Neural cell (in vitro differentiated cells): Measurements from ENCODE around the gene LCLAT1. TPM values are rescaled to one million over a fixed set of nuclear protein-coding genes. Genes with fewer than 3 reads are reported as not detected.

Experiments
- H2AFZ ChIP-seq: fragments of 200-600, 300-800 bp; sonication (generic), shearing (Covaris generic); 2 replicates; pipeline ENCODE4 v1.6.0; 2014; ENCODE audit warnings: low read depth, mild to moderate bottlenecking, antibody characterized with exemption, low read length, moderate library complexity
- H3F3A ChIP-seq: fragments of 200-600 bp; shearing (Covaris generic); 2 replicates; pipeline ENCODE4 v1.6.1; 2016; ENCODE audit warnings: mild to moderate bottlenecking, moderate library complexity, mixed read lengths, antibody characterized with exemption, low read length; ENCODE audit not compliant: insufficient read depth, poor library complexity, severe bottlenecking
- H3K27ac ChIP-seq: fragments of 200-600, 300-800 bp; sonication (generic), shearing (Covaris generic); 2 replicates; pipeline ENCODE4 v1.5.1; 2014; ENCODE audit warnings: mild to moderate bottlenecking, low read length, moderate library complexity
- H3K27me3 ChIP-seq: fragments of 300-800, 200-600 bp; sonication (generic), shearing (Covaris generic); 2 replicates; pipeline ENCODE4 v1.6.0; 2014; ENCODE audit warnings: mild to moderate bottlenecking, low read depth, low read length, moderate library complexity; ENCODE audit not compliant: insufficient read depth
- H3K36me3 ChIP-seq: fragments of 300-800, 200-600 bp; sonication (generic), shearing (Covaris generic); 2 replicates; pipeline ENCODE4 v1.5.1; 2014; ENCODE audit warnings: mild to moderate bottlenecking, antibody characterized with exemption, low read length, moderate library complexity; ENCODE audit not compliant: insufficient read depth
- H3K4me2 ChIP-seq: fragments of 300-800, 200-600 bp; sonication (generic), shearing (Covaris generic); 2 replicates; pipeline ENCODE4 v1.6.0; 2014; ENCODE audit warnings: mild to moderate bottlenecking, low read length
- H3K4me3 ChIP-seq: fragments of 300-800, 200-600 bp; sonication (generic), shearing (Covaris generic); 2 replicates; pipeline ENCODE4 v1.5.1; 2014; ENCODE audit warnings: mild to moderate bottlenecking, low read length, moderate library complexity
- H3K79me2 ChIP-seq: fragments of 200-600 bp; shearing (Covaris generic); replicated peaks from 2 replicates; pipeline ENCODE4 v1.6.0; 2014; ENCODE audit warnings: mild to moderate bottlenecking, low read length, moderate library complexity; ENCODE audit not compliant: insufficient read depth
- H3K9ac ChIP-seq: fragments of 300-800, 200-600 bp; sonication (generic), shearing (Covaris generic); 2 replicates; pipeline ENCODE4 v1.6.1; 2016; ENCODE audit warnings: mild to moderate bottlenecking, low read length, mixed read lengths
- H3K9me2 ChIP-seq: fragments of 200-600 bp; shearing (Covaris generic); 2 replicates; pipeline ENCODE4 v1.6.1; 2016; ENCODE audit warnings: mild to moderate bottlenecking, low read length, mixed read lengths; ENCODE audit not compliant: insufficient read depth
- H3K9me3 ChIP-seq: fragments of 200-600, 300-800 bp; sonication (generic), shearing (Covaris generic); 2 replicates; pipeline ENCODE4 v1.6.1; 2016; ENCODE audit warnings: mild to moderate bottlenecking, mixed run types, low read length, moderate library complexity, mixed read lengths
- H4K20me1 ChIP-seq: fragments of 200-600 bp; shearing (Covaris generic); 2 replicates; pipeline ENCODE4 v1.6.1; 2016; ENCODE audit warnings: mild to moderate bottlenecking, mixed run types; ENCODE audit not compliant: insufficient read depth
- CTCF ChIP-seq: fragments of 450-650 bp; IDR thresholded peaks from 2 replicates; pipeline ENCODE4 v1.5.1; 2014; ENCODE audit warnings: antibody characterized with exemption, mild to moderate bottlenecking, moderate library complexity; ENCODE audit not compliant: poor library complexity, severe bottlenecking
- EP300 ChIP-seq: fragments of 450-650 bp; conservative IDR thresholded peaks from 2 replicates; pipeline ENCODE4 v1.6.1; 2014; ENCODE audit warnings: antibody characterized with exemption, mild to moderate bottlenecking, moderate library complexity; ENCODE audit not compliant: poor library complexity, severe bottlenecking
- EZH2 ChIP-seq: fragments of 200-600, 300-800 bp; shearing (Covaris generic), sonication (generic); IDR thresholded peaks from 2 replicates; pipeline ENCODE4 v1.6.1; 2014; ENCODE audit warnings: antibody characterized with exemption, low read length, borderline replicate concordance, mild to moderate bottlenecking; ENCODE audit not compliant: insufficient read depth, poor library complexity, severe bottlenecking
- MXI1 ChIP-seq: fragments of 450-650 bp; conservative IDR thresholded peaks from 2 replicates; pipeline ENCODE4 v1.6.1; 2014; ENCODE audit warnings: antibody characterized with exemption, mild to moderate bottlenecking; ENCODE audit not compliant: poor library complexity, severe bottlenecking
- POLR2AphosphoS5 ChIP-seq: IDR thresholded peaks from 2 replicates; pipeline ENCODE4 v1.6.1; 2012
- RAD21 ChIP-seq: fragments of 450-650 bp; conservative IDR thresholded peaks from 2 replicates; pipeline ENCODE4 v1.6.1; 2014; ENCODE audit warnings: antibody characterized with exemption, mild to moderate bottlenecking, moderate library complexity
- REST ChIP-seq: IDR thresholded peaks from 2 replicates; pipeline ENCODE4 v1.6.1; 2012; ENCODE audit warnings: borderline replicate concordance
- SMC3 ChIP-seq: fragments of 450-650 bp; conservative IDR thresholded peaks from 2 replicates; pipeline ENCODE4 v1.6.1; 2014; ENCODE audit warnings: antibody characterized with exemption, mild to moderate bottlenecking, moderate library complexity; ENCODE audit not compliant: poor library complexity
- TAF1 ChIP-seq: IDR thresholded peaks from 2 replicates; pipeline ENCODE4 v1.6.1; 2012; ENCODE audit warnings: low read depth
- polyA plus RNA-seq: library from polyadenylated mRNA; depleted of rRNA; stranded (reverse); fragments of >200 nt; gene quantifications from 2 replicates; pipeline ENCODE4 v1.2.3, GENCODE V29; 2014

The LCLAT1 gene
- polyA plus RNA-seq, 1 donor from 2014 or later, result 5.8 TPM

GRCh38 chr2:30412047-30412683 is 34.9 kb upstream of the LCLAT1 start:
- no peak for TF ChIP-seq EZH2
- TF ChIP-seq EP300, result no peak
- no peak for TF ChIP-seq TAF1
- Histone ChIP-seq H4K20me1 (no peaks in the 10 kb centered on the region), H3K9ac (no peak overlapping the region), H3K27ac (no peak overlapping the region), H3K4me2 (no peak overlapping the region), H3K79me2 (no peaks in the 10 kb centered on the region), H3F3A (no peaks in the 10 kb centered on the region), H3K36me3 (no peaks in the 10 kb centered on the region), H3K9me2 (no peaks in the 10 kb centered on the region), H3K27me3 (no peaks in the 10 kb centered on the region), H3K4me3 (no peak overlapping the region), H3K9me3 (no peaks in the 10 kb centered on the region), H2AFZ (no peak overlapping the region)

GRCh38 chr2:30412684-30413570 is 34.1 kb upstream of the LCLAT1 start:
- no peaks in the 10 kb centered on the region for H3K27me3 ChIP-seq
- TF ChIP-seq EZH2 (no peak), EP300 (no peak), REST (no peak), SMC3 (no peak), POLR2AphosphoS5 (no peak), CTCF (no peak), TAF1 (no peak), RAD21 (no peak), MXI1 (no peak)
- no peaks in the 10 kb centered on the region for H3K9me3 ChIP-seq

More at GRCh38 chr2:30412684-30413570, 34.1 kb upstream of the LCLAT1 start:
- H3F3A ChIP-seq, result no peaks in the 10 kb centered on the region
- H3K4me3 ChIP-seq, result no peak overlapping the region
- H3K4me2 ChIP-seq, result no peak overlapping the region
- H3K79me2 ChIP-seq, result no peaks in the 10 kb centered on the region
- H3K9me2 ChIP-seq, result no peaks in the 10 kb centered on the region
- H2AFZ ChIP-seq, result no peak overlapping the region
- H3K9ac ChIP-seq, result no peak overlapping the region
- H4K20me1 ChIP-seq, result no peaks in the 10 kb centered on the region
- H3K27ac ChIP-seq, result no peak overlapping the region
- no peaks in the 10 kb centered on the region for H3K36me3 ChIP-seq
